Activated CD4-positive, alpha-beta T cell treated with anti-CD3 and anti-CD28 coated beads for 4 hours (primary cell): ENCODE data around the gene PHF21A.
"Not testable (repeated sequence)": the region's sequence is repeated elsewhere in the genome, so short reads cannot be mapped to it uniquely, and the experiment has no call there.

Experiments
- DNase-seq, 2 donors: peaks; one replicate each; pipeline ENCODE4 v3.0.0-alpha.2; 2020

The PHF21A gene

DNA sequence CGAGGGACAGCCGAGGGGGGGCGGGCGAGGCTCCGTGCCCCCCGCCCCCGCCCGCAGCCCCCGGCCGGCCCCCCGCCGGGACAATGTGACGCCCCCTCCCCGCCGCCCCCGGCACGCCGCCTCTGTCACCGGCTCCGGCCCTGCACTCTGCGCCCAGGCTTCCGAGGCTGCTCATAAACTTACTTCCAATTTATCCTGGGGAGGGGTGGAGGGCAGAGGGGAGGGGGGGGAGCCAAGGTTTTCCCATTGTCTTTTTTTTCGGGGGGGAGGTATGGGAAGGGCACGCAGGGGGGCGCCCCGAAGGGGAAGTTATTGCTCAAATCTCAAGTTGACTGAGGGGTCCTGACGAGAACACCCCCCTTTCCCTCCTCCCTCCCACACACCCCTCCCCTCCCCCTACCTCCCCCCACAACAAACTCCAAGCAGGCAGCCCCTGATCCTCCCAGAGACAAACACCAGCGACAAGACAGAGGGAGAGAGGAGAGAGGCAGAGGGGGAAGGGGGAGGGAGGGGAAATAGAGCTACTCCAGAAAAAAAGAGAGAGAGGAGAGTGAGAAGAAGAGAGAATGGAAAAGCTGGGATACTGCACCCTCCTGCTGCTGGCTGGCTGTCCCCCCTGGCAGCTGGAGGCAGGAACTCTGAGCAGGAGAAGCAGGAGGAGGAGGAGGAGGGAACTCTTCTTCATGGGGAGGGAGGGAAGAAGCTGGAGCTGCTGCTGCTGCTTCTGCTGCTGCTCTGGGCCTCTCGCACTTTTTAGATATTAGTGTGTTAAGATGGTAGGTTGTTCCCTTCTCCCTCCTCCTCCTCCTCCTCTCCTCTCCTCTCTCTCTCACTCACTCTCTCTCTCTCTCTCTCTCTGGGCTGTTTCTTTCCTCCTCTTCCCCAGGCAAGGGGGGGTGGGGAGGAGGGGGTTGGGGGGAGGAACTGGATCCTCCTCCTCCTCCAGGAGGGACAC is 631 bp downstream of the PHF21A start:
- DNase-seq, result peak; percentile 5 to 12

DNA sequence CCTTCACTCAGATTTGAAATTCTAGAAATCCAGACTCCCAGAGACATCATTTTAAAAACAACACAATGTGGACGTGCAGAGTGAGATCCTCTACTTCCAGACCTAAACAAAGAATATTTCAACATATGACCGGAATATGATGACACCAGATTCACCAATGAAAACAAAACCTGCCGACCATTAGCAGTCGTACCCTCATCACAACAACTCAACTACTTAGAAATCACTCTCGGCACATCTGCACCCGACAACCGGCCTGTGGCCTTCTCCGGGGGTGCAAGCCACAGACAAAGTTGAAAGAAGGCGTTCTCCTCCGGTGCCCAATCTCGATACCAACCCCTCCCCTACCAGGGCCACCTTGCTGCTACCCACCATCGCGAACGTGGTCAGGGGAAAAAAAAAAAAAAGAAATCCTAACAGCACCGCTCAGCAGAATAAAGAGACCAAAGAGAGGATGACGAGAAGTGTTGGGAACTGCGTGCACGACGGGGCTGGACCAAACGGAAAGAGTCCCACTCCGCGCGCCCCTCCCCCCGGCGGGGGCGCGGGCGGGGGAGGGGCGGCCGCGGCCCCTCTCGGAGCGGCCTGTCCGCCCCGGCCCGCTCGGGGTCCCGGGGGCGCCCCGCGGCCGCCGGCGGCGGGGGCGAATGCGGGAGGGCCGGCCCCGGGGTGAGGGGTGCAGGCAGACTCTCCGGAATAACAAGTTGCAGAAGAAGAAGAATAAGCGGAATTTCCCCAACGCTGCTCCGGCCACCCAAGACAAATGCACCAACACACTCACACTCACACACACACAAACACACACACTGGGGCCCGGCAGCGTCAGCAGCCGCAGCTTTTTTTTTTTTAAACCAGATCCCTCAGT is 1.7 kb downstream of the PHF21A start:
- DNase-seq, result peak; percentile 55 to 57

DNA sequence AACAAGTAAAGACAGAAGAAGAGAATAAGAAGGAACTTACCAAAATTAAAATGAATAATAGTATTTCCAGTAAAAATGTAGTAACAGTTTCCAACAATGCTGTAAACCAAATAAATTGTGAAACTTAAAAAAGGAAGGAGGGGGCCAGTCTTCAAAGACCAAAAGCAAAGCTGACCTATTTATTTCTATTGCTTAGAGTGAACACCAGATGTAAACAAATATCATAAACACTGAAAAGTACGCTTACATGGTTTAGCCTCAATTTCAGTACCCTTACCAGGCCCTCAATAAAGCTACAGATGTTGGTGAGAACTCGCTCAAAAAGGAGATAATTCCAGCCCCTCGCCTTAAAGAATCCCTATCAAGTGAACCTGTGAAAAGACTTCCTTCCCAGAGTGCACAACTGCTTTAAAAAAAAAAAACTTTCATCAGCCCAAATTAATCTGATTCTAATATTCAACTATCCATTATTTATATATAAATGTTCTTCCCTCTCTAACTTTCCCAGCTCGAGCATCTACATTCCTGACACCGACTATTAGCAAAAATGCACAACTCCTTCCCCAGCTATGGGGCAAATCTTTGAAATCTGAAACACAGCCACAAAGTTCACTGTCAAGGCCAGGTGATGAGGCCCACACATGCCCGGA is 2.4 kb downstream of the PHF21A start:
- DNase-seq, result no peak

DNA sequence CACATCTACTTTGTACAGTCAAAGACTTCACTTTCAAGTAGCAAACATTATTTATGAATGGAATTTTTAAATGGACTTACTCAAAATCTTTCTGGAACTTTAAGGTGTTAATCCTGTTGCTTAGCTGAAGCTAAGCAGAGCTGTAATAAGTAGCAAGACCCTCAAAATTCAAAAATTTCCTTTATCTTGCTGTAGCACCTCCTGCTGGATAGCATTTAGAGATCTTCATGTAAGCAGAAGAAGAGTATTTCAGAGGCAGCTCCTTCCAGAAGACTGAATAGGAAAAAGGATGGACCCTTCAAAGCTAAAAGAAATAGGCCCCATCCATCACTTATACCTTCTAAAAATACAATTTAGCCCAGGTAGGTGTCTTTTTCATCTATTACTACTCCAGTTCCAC is 3.4 kb downstream of the PHF21A start:
- DNase-seq, result no peak

DNA sequence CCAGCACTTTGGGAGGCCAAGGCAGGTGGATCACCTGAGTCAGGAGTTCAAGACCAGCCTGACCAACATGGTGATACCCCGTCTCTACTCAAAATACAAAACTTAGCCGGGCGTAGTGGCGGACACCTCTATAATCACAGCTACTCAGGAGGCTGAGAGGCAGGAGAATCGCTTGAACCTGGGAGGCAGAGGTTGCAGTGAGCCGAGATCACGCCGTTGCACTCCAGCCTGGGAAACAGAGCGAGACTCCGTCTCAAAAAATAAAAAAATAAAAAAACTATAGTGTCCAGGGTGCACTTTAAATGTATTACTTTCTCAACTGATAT is 4.6 kb downstream of the PHF21A start:
- DNase-seq, result not testable (repeated sequence)

DNA sequence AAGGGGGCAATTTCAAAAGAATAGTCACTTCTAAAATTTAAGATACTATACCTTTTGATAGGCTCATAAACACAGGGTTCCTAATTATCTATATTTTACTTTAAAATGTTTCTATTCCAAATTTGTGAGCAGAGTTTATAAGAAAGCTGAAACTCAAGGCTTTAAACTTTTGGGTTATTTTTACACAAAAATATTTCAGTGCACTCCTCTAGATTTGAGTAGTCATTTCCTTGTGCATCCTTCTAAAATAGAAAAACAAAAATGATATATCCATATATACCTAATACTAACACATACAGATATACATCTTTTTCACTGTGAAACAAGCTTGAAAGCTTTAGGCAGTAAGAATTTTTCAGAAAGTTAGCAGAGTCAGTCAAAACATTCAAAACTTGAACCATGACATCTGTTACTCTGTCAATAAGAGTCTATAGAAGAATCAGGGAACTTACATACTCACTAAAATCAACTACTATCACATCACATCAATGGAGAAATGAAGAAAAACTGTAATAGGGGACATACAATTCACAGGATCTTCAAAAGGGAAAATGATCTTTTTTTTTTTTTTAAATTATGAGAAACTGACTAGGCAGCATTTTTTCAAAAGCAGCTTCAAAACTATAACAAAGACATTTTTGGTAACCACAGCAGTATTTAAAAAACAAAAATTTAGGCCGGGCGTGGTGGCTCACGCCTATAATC is 5.1 kb downstream of the PHF21A start:
- DNase-seq, result no peak

DNA sequence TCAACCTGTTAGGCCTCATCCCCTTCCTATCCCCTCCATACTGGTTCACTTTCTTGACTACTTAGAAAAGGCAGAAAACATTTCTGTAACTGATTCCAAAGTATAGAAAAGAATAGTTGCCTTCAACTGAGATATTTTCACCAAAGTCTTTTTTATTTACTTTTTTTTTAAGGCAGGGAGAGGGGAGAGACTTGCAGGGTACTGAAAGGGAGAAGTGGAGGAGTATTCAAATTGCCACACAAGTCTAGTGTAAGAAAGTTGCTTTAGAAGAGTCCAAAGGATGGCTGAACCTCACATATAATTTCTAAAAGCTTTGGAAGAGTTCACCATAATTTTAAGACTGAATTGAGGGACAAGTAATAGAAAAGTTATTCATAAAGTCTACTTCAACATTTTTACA is 6.3 kb downstream of the PHF21A start:
- no peak for DNase-seq

DNA sequence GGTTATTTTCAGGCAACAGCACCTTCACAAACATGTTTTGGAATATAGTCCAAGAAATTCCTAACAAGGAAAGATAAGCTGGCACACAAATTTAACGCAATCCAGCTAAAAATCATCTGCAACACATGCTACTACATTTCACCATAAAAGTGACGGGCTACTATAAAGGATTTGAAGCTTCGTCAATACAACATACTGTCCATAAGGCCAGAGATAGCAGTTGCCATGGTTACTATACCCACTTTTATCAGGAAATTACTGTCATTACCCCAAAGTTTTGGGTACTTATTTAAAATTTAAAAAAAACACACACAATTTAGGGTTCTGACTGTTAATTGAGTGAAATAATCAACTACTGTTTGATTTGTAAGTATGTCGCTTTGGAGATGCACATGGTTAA is 6.9 kb downstream of the PHF21A start:
- DNase-seq, result no peak

DNA sequence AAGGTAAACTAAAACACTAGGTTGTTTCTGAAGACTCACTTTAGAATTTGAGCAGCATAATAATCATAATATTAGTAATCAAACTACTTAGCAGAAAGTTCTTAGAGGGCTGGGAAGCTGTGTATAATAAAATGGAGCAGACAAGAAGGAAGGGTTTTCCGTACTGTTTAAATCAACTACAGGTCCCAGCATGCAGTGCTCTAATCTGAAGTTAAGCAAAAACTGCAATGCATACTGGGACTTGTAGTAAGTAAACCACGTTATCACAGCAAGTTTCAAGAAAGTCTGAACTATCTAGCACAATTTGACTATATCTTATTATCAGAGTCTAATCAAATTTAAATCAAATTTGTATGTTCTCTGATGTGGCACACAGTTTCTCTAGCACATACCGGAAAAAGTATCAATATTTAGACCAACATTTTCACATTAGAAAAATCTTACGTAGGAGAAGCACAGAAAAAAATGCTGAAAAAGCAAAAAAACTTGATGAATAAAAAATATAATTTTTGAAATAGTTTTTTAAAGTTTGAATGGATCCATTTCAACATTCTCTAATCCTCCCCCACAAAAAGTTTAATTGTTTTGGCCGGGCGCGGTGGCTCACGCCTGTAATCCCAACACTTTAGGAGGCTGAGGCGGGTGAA is 8.2 kb downstream of the PHF21A start:
- DNase-seq, result peak in 1 of 2 donors; percentile 35

DNA sequence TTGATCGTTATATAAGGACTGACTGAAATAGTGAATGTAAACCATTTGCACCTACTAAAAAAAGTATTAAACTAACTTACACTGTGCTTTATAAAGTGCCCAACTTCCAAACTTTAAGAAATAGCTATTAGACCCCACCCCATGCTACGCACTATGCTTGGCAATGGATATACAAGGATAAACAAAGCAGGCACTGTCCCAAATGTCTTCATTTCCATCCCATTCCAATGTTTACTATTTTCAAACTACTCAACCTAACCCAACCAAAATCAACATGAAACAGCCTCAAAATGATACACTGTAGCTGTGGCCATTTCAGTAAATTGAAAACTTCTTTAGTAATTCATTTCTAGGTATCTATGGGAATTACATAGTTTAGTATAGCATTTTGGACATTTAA is 12.5 kb downstream of the PHF21A start:
- no peak for DNase-seq

DNA sequence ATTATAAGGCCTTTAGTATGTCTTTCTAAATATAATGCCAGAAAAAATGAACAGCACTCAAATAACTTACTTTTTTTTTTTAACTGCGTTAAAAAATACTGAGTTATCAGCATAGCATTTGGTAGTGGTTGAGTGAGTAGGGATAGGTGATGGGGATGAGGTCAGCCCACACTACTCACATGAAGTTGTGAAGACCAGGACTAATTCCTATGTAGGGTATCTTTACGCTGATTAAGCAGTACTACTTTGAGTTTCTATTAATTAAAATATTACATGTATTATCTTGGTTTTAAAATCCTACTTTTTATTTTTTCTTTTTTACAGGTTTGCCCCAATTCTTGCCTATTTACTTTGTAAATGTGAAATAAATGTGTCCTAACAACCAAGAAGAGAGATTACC is 13.5 kb downstream of the PHF21A start:
- DNase-seq, result no peak

DNA sequence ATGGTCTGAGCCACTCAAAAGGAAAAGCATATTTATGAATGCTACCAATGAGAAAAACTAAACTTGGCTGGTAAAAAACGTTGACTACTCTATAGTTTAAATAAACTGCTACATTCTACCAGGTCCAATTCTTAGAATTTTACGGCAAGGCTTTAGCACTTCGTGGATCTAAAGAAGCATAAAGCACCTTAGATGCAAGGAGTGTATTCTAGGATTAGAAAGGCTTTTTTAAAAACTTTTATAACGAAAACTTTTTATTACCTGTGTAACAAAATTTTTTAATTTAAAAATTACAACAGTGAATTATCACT is 13.9 kb downstream of the PHF21A start:
- DNase-seq, result no peak

DNA sequence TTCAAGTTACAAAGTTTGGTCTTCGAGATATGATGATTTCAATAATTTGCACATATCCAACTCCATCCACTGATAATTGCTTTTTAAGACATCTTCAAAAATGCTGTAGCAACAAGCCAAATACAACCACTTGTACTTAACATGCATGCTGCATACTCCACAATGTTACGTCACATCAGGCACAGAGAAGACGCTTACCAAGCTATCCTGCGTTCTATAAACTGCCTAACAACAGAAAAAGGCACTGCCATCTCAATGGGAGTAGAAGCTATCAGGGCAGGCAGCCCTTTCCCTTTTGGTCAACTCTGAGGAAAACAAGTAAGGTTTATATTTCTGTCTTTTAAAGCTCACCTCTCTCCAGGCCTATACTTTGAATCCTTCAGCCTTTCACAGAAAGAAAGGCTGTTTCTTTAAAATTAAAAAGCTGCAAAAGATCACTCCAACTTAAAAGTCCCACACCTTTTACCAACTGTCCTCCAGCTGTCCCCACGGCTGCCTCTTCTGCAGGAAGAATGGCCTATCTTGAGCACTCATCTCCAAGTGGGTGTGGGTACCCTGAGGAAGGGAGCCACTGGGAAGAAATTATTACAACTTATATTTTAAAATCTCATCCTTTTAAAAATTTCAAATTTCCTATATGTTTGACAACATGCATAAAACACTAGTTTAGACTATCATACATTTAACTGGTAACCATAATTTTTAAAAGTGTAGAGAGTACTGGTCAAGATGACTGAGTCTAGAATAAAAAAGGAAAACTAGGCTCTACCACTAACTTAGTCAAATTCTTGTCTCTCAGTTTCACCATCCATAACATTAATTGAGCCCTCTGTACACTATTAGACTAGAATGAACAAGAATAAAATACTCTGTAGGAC is 14.5 kb downstream of the PHF21A start:
- no peak for DNase-seq

DNA sequence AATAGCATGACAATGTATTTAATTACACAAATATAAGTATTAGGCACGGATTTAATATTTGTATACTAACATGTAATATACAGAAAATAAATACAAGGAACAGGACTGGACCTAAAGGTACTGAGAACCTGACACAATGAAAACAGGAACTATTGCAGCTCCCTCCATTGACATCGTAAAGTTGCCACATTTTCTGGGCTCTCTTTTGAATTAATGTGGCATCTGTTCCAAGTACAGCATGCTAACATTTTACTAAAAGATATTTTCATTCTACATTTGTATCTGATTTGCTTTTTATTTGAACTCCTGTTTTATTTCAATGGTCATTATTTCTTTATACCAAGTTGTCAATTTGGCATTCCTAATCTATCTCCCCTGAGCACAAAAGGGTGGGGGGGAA is 15.3 kb downstream of the PHF21A start:
- no peak for DNase-seq

DNA sequence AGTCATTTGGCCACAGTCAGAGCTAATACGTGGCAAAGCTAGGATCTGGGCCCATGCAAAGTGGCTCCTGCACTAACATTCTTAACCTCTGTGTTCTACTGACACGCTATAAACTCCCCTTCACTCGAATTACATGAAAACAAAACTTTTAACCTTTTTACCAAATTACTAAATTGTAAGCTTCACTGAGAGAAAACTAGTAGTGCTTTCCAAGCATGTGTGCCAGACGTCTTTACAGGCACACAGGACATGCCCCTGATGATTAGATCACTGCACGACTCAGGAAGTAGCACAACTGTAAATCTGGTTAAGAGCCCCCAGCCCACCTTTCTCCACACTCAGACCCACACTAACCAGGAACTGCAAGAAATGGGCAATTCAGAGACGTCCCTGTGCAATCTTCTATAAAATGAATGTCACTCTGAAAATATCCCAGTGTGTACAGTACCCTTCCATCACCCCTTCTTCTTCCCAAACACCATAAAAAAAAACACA is 16.1 kb downstream of the PHF21A start:
- no peak for DNase-seq

DNA sequence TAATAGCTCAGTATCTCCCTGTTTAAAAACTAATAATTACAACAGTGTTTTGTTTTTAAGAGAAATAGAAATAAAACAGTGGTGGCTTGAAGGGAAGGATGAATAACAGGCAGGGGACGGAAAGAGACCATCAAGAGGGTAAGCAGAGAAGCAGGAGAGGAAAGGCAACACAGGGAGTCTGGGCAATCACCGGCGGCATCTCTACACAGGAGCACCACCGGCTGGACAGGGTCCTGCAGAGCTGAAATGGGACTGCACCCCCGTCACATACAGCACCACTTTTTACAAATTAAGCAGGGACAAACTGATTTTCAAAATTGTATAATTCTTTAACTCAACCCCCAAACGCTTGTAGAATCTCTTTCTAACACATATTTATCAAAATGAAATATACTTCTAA is 18.4 kb downstream of the PHF21A start:
- no peak for DNase-seq

DNA sequence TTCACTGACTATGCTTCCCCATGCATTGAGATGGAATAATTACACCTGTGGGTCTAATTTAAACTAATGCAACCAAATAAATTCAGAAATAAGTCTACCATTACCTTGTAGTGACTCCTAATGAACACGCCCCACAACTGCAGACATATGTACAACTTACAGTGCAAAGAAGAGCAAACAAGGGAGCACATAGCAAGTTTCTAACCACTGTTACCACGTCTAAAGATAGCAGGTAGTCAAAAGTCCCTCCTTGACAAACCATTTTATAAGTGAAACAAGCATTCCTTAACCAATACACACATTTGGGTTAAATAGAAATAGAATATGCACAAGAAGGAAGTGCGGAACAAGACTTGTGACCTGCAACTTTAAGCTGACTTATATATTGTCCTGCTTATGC is 20.6 kb downstream of the PHF21A start:
- no peak for DNase-seq

DNA sequence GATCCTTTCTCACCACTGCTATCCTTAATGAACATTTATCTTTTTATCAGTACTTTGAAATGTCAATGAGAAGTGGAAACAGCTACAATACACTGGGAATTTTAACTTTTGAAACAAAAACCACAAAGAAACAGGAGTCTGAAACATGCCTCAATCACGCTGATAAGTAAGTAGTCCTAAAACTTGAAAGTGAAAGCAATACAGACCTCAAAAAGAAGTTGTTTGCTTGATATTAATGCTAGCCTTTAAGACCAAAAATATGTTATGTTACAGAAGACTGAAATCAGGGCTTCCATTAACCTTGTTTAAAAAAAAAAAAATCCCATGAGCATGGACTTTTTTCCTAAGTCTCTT is 21.3 kb downstream of the PHF21A start:
- no peak for DNase-seq

DNA sequence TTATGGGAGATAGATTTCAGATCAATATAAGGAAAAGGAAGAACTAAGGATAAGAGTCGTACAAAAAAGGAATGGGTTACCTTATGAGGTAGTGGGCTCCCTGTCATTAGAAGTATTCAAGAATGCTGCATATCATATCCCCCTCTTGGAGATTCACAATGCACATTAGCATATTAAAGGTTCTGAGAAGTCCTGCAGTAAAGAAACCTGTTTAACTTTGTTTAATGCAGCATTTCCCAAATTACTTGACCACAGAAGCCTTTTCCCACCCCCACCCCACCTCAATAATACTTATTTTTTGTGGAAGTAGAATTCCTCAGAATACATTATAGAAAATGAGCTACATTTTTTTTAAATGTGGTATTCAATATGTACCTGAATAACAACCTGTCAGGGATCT is 30.9 kb downstream of the PHF21A start:
- DNase-seq, result no peak

DNA sequence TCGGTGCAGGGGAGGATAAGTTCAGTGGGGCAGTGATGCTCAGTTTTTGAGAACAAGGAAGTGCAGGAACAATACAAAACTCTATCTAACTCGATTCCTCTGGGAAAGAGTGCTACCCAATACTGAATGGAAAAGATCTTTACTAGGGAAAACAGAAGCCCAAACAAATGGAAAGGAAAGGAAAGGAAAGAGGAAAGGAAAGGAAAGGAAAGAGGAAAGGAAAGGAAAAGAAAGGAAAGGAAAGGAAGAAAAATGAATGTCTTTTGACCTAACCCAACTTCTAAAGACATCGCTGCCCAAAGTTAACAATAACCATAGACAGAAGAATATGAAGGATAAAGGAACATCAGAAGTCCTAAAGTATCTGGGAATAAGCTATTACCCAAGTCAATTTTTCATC is 41.6 kb downstream of the PHF21A start:
- no peak for DNase-seq

DNA sequence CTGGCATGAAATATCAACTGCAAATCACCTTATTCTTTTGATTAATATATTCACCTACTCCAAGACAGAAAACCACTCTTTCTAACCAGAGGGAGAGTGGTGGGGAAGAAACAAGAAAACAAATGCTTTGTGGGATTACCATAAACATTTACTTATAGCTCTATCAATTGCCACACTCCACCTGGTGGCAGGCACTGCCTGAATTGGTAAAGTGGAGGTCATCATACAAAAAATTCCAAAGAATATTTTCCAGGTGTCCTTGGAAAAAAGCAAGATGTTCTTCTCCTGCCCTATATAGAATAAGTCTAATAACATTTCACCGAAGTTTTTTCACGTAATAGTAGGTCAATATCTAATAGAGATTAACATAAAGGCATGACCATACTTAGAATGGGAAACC is 45.3 kb downstream of the PHF21A start:
- DNase-seq, result no peak

DNA sequence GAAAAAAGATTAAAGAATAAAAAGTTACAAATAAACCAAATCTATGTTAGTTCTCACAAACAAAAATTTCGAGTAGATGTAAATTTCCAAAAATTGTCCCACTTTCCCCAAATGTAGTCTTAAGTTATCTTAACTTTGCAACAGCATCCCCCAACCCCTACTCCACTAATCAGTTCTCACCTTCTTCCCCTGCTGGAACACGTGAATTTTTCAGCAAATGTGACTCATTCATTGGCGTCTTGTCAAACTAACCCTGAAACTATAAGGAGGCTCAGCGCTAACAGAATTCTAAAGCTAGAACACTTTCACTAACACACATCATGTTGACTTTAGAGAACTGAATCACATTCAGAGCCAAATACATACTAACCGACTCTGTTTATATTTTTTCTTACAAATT is 46.1 kb downstream of the PHF21A start:
- DNase-seq, result no peak
